ENCODE results near the gene TCL1A. TPM values are rescaled to one million over a fixed set of nuclear protein-coding genes. Genes with fewer than 3 reads are reported as not detected.

The TCL1A gene
- total RNA-seq, 2 experiments from 2014 or later = not detected

DNA sequence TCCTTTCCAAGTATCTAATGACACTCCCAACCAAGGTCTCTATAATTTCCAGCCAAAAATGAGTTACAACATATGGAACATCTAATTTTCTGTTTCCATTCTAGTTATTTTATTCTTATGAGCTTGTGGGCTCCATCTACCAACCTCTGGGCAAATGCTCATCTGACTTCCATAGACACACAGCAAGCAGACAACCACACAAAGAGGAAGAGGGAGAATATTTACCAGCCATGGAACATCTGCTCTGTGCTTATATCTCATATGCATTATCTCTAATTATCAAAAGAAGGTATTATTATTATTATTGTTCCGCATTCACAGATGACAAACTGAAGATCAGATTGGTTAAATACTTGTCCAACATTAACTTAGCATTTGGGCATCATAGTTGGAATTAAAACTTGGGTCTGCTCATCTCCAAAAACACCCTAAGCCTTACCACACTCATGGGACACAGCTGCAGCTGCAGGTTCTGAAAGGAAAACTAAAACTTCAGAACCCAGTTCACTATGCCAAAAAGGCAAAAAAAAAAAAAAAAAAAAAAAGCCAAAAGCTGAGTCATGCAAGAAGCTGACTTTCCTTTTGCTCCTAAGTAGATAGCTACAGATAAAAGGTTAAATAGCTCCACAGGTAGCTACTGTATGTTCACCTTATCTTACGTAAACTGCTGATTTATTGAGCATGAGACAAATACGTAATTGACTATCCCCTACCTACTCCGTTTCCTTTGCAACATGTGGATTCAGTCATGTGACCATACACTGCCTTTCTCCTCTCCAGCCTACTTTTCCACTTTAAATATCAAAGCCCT is 51.3 kb downstream of the TCL1A start:
- H3K4me1 Mint-ChIP-seq = peaks cover 3% of the 10 kb centered on the region

DNA sequence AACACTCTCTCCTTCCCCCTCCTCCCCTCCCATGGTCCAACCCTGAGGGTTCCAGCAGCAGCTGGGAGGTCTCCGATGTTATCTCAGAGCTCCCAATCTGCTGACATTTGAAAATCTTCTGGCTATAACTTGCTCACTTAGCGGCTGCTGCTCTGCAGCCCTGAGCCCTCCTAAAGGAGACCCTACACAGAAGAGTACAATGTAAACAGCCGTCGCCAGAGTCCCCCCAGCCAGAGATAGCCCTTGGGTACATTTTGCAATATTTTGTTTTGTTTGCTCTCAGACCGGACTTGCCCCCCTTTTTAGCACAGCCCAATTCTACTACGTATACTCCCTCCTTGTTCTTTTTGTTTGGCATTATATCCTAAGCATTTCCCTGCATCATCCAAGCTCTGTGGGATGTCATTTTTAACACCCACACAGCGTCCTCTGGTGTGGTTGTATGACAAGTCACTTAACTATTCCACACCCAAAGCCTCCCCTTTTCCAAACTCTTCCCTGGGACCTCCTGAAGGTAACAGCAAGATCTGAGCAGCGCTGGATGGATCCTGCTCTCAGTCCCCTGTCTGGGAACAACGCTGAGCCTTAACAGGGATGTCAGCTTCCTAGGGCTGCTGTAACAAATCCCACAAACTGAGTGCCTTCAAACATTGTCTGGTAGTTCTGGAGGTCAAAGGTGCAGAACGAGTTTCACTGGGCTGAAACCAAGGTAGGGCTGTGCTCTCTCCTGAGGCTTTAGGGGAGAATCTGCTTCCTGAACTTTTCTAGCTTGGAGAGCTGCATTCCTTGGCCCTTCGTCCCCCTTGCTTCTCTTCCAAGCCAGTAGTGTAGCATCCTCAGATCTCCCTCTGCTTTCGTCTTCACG is 53.0 kb downstream of the TCL1A start:
- DNase-seq = no peak
- CTCF ChIA-PET = no interaction called here
- Mint-ChIP-seq H3K27me3 (peaks cover 2% of the 10 kb centered on the region), H3K36me3 (ENCODE audit: low read depth) (no peaks in the 10 kb centered on the region), H3K4me3 (no peak overlapping the region), H3K9me3 (no peaks in the 10 kb centered on the region), H3K4me1 (peaks cover 3% of the 10 kb centered on the region), H3K27ac (no peak overlapping the region)
- POLR2A ChIA-PET = no interaction called here

More for the DNA sequence above, 51.3 kb downstream of the TCL1A start:
- H3K27me3 Mint-ChIP-seq = peaks cover 2% of the 10 kb centered on the region
- H3K9me3 Mint-ChIP-seq = no peaks in the 10 kb centered on the region
- ChIA-PET CTCF (interaction anchor here (0.6 kb wide), 1 partner anchor 1794 kb away, joined by 4 read pairs; no protein-coding TSS in a partner anchor), POLR2A (no interaction called here)
- H3K4me3 Mint-ChIP-seq = no peak overlapping the region
- no peaks in the 10 kb centered on the region for H3K36me3 Mint-ChIP-seq (ENCODE audit: low read depth)
- no peak for DNase-seq
- no peak overlapping the region for H3K27ac Mint-ChIP-seq

DNA sequence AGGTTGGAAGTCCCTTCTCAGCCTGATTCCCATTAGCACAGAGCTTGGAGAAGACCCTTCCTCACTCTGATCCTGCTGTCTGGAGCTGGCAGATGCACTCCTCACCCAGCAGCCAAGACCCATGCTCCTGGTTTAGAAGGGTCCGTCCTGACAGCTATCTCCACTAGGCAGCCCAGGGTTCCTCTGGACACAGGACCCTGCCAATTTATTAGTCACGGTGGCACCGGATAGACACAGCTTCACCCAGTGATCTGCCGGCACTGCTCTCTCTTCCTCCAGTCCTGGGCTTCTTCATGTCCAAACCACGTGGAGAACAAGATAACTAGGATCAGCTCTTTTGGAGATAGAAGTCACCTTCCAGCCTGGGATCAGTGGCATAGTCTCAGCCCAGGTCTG is 53.9 kb downstream of the TCL1A start:
- Mint-ChIP-seq H3K27me3 (peaks cover 2% of the 10 kb centered on the region), H3K9me3 (no peaks in the 10 kb centered on the region), H3K4me1 (peaks cover 3% of the 10 kb centered on the region), H3K27ac (no peak overlapping the region), H3K4me3 (no peak overlapping the region), H3K36me3 (ENCODE audit: low read depth) (no peaks in the 10 kb centered on the region)
- ChIA-PET CTCF (no interaction called here), POLR2A (no interaction called here)
- DNase-seq = no peak

Other genes starting within 250 kb of the TCL1A start
- gene SYNE3, start 197.5 kb downstream of the TCL1A start, total RNA-seq = 10 to 100 TPM; 86.2 to 89.5 TPM
- gene GLRX5, start 179.1 kb downstream of the TCL1A start, total RNA-seq = 10 to 100 TPM; 30.4 to 34.5 TPM
- gene TCL1B, start 27.7 kb downstream of the TCL1A start, total RNA-seq = not detected
- not detected for gene TUNAR, start 162.7 kb upstream of the TCL1A start, total RNA-seq

Data from activated CD4-positive, alpha-beta memory T cell treated with anti-CD3 and anti-CD28 coated beads, Interleukin-2, amount 10 ng/mL, durations not matched to agents 7 days and 5 days (primary cell).